ENCODE data around the gene CUEDC1.
"Not testable (repeated sequence)": the region's sequence is repeated elsewhere in the genome, so short reads cannot be mapped to it uniquely, and the experiment has no call there.

The CUEDC1 gene

GRCh38 chr17:57982452-57983170 is 27.4 kb upstream of the CUEDC1 start:
- DNase-seq (ENCODE audit: low read depth in 1 of 2, low spot score in 1 of 2), result no peak
- TF ChIP-seq JUND (IDR thresholded peaks at IDR 0.05; ENCODE audit: low read depth), result no peak
- in situ Hi-C loops (cut with HindIII; ENCODE audit: low pct_unique_long_range_greater_than_20kb, low sequenced_read_pairs), result no loop called here

- TF ChIP-seq JUND (IDR thresholded peaks at IDR 0.05; ENCODE audit: low read depth), result no peak
- in situ Hi-C loops (cut with HindIII; ENCODE audit: low pct_unique_long_range_greater_than_20kb, low sequenced_read_pairs), result no loop called here
- no peak for DNase-seq (ENCODE audit: low read depth in 1 of 2, low spot score in 1 of 2)
These were observed 25.3 kb upstream of the CUEDC1 start for GRCh38 chr17:57980522-57980921.

- no peak for TF ChIP-seq JUND (IDR thresholded peaks at IDR 0.05; ENCODE audit: low read depth)
- DNase-seq (ENCODE audit: low read depth in 1 of 2, low spot score in 1 of 2), result no peak
- in situ Hi-C loops (cut with HindIII; ENCODE audit: low pct_unique_long_range_greater_than_20kb, low sequenced_read_pairs), result no loop called here
These were observed 23.9 kb upstream of the CUEDC1 start for GRCh38 chr17:57979076-57979475.

- DNase-seq (ENCODE audit: low read depth in 1 of 2, low spot score in 1 of 2), result no peak
- in situ Hi-C loops (cut with HindIII; ENCODE audit: low pct_unique_long_range_greater_than_20kb, low sequenced_read_pairs), result no loop called here
These were observed 21.4 kb upstream of the CUEDC1 start for GRCh38 chr17:57976594-57976993.

GRCh38 chr17:57975044-57975443 is 19.8 kb upstream of the CUEDC1 start:
- in situ Hi-C loops (cut with HindIII; ENCODE audit: low pct_unique_long_range_greater_than_20kb, low sequenced_read_pairs), result no loop called here
- peak; percentile 63 for TF ChIP-seq JUND (IDR thresholded peaks at IDR 0.05; ENCODE audit: low read depth)
- DNase-seq (ENCODE audit: low read depth in 1 of 2, low spot score in 1 of 2), result peak in 1 of 2 experiments; percentile 68

More at GRCh38 chr17:57976594-57976993, 21.4 kb upstream of the CUEDC1 start:
- no peak for TF ChIP-seq JUND (IDR thresholded peaks at IDR 0.05; ENCODE audit: low read depth)

- in situ Hi-C loops (cut with HindIII; ENCODE audit: low pct_unique_long_range_greater_than_20kb, low sequenced_read_pairs); DNase-seq (ENCODE audit: low read depth in 1 of 2, low spot score in 1 of 2): not testable (repeated sequence)
These were observed 19.0 kb upstream of the CUEDC1 start for GRCh38 chr17:57974053-57974824.

- in situ Hi-C loops (cut with HindIII; ENCODE audit: low pct_unique_long_range_greater_than_20kb, low sequenced_read_pairs), result no loop called here
- DNase-seq (ENCODE audit: low read depth in 1 of 2, low spot score in 1 of 2), result no peak
- no peak for TF ChIP-seq JUND (IDR thresholded peaks at IDR 0.05; ENCODE audit: low read depth)
These were observed 16.9 kb upstream of the CUEDC1 start for GRCh38 chr17:57972151-57972550.

- peak; percentile 50; the same call in 1 of the 2 replicates for TF ChIP-seq JUND (IDR thresholded peaks at IDR 0.05; ENCODE audit: low read depth)
- peak in 1 of 2 experiments; percentile 63 for DNase-seq (ENCODE audit: low read depth in 1 of 2, low spot score in 1 of 2)
- in situ Hi-C loops (cut with HindIII; ENCODE audit: low pct_unique_long_range_greater_than_20kb, low sequenced_read_pairs), result no loop called here
These were observed 16.4 kb upstream of the CUEDC1 start for GRCh38 chr17:57971572-57971971.

- no peak for DNase-seq (ENCODE audit: low read depth in 1 of 2, low spot score in 1 of 2)
- in situ Hi-C loops (cut with HindIII; ENCODE audit: low pct_unique_long_range_greater_than_20kb, low sequenced_read_pairs), result no loop called here
- TF ChIP-seq JUND (IDR thresholded peaks at IDR 0.05; ENCODE audit: low read depth), result no peak
These were observed 15.5 kb upstream of the CUEDC1 start for GRCh38 chr17:57970710-57971109.

- no peak for TF ChIP-seq JUND (IDR thresholded peaks at IDR 0.05; ENCODE audit: low read depth)
- in situ Hi-C loops (cut with HindIII; ENCODE audit: low pct_unique_long_range_greater_than_20kb, low sequenced_read_pairs), result no loop called here
- no peak for DNase-seq (ENCODE audit: low read depth in 1 of 2, low spot score in 1 of 2)
These were observed 13.2 kb upstream of the CUEDC1 start for GRCh38 chr17:57968456-57968855.

GRCh38 chr17:57966875-57967274 is 11.7 kb upstream of the CUEDC1 start:
- DNase-seq (ENCODE audit: low read depth in 1 of 2, low spot score in 1 of 2), result no peak
- no peak for TF ChIP-seq JUND (IDR thresholded peaks at IDR 0.05; ENCODE audit: low read depth)
- in situ Hi-C loops (cut with HindIII; ENCODE audit: low pct_unique_long_range_greater_than_20kb, low sequenced_read_pairs), result no loop called here

GRCh38 chr17:57966246-57966645 is 11.0 kb upstream of the CUEDC1 start:
- no peak for TF ChIP-seq JUND (IDR thresholded peaks at IDR 0.05; ENCODE audit: low read depth)
- DNase-seq (ENCODE audit: low read depth in 1 of 2, low spot score in 1 of 2), result no peak
- in situ Hi-C loops (cut with HindIII; ENCODE audit: low pct_unique_long_range_greater_than_20kb, low sequenced_read_pairs), result no loop called here

GRCh38 chr17:57965521-57966160 is 10.4 kb upstream of the CUEDC1 start:
- in situ Hi-C loops (cut with HindIII; ENCODE audit: low pct_unique_long_range_greater_than_20kb, low sequenced_read_pairs), result no loop called here
- DNase-seq (ENCODE audit: low read depth in 1 of 2, low spot score in 1 of 2), result no peak
- TF ChIP-seq JUND (IDR thresholded peaks at IDR 0.05; ENCODE audit: low read depth), result no peak
